GM12873 (cell line): ENCODE data around the gene MTTP.

Experiments used
- CTCF ChIP-seq: IDR thresholded peaks from 2 replicates; pipeline ENCODE4 v1.5.1; 2012; ENCODE audit warnings: low read depth, mild to moderate bottlenecking, moderate library complexity, low read length, control low read depth; ENCODE audit not compliant: insufficient read depth; ENCODE audit errors: missing control alignments

Gene MTTP

GRCh38 chr4:99594818-99595217 lies 20.2 kb downstream of the MTTP start:
- TF ChIP-seq CTCF = no peak

- no peak for TF ChIP-seq CTCF
Observed at GRCh38 chr4:99606716-99607115, 32.1 kb downstream of the MTTP start.

GRCh38 chr4:99608417-99608816 lies 33.8 kb downstream of the MTTP start:
- no peak for TF ChIP-seq CTCF

- TF ChIP-seq CTCF = no peak
Observed at GRCh38 chr4:99610605-99611175, 36.1 kb downstream of the MTTP start.

- no peak for TF ChIP-seq CTCF
Observed at GRCh38 chr4:99612281-99612680, 37.7 kb downstream of the MTTP start.

GRCh38 chr4:99612704-99613103 lies 38.1 kb downstream of the MTTP start:
- no peak for TF ChIP-seq CTCF

- no peak for TF ChIP-seq CTCF
Observed at GRCh38 chr4:99614491-99614890, 39.9 kb downstream of the MTTP start.
